GM23338 (cell line): ENCODE results near the gene CSRNP3. TPM values are rescaled to one million over a fixed set of nuclear protein-coding genes. Genes with fewer than 3 reads are reported as not detected.

Experiments used
- ATAC-seq: fragments of 200-7000 bp; cut with Tn5 transposase; 3 replicates; pipeline ENCODE4 v1.9.1; 2020
- DNase-seq: peaks from one replicate; pipeline ENCODE4 v3.0.0-alpha.2; 2015; ENCODE audit warnings: low spot score
- H2AFZ ChIP-seq: fragments of 200-600 bp; sonication (generic); 2 replicates; pipeline ENCODE4 v1.8.0; 2016; ENCODE audit warnings: antibody characterized with exemption, mild to moderate bottlenecking, moderate library complexity
- H3F3A ChIP-seq: fragments of 200-600 bp; sonication (generic); replicated peaks from 2 replicates; pipeline ENCODE4 v1.8.0; 2017; ENCODE audit warnings: antibody characterized with exemption, mixed run types, low read depth
- H3K27ac ChIP-seq: fragments of 200-600 bp; sonication (generic); 2 replicates; pipeline ENCODE4 v1.6.1; 2016; ENCODE audit warnings: low read depth
- H3K27me3 ChIP-seq: fragments of 200-600 bp; sonication (generic); 2 replicates; pipeline ENCODE4 v1.8.0; 2016; ENCODE audit warnings: mild to moderate bottlenecking, mixed run types, moderate library complexity; ENCODE audit not compliant: insufficient read depth
- H3K36me3 ChIP-seq: fragments of 200-600 bp; sonication (generic); 2 replicates; pipeline ENCODE4 v1.8.0; 2016; ENCODE audit warnings: mild to moderate bottlenecking; ENCODE audit not compliant: insufficient read depth
- H3K4me1 ChIP-seq: fragments of 200-600 bp; sonication (generic); 2 replicates; pipeline ENCODE4 v1.8.0; 2016; ENCODE audit warnings: mild to moderate bottlenecking, moderate library complexity; ENCODE audit not compliant: insufficient read depth
- H3K4me2 ChIP-seq: fragments of 200-600 bp; sonication (generic); 2 replicates; pipeline ENCODE4 v1.7.1; 2017; ENCODE audit warnings: mixed run types
- H3K4me3 ChIP-seq: fragments of 200-600 bp; sonication (generic); 2 replicates; pipeline ENCODE4 v1.6.1; 2016; ENCODE audit warnings: mixed run types
- H3K79me2 ChIP-seq: fragments of 200-600 bp; sonication (generic); replicated peaks from 2 replicates; pipeline ENCODE4 v1.8.0; 2017; ENCODE audit warnings: mild to moderate bottlenecking; ENCODE audit not compliant: insufficient read depth
- H3K9me2 ChIP-seq: fragments of 200-600 bp; sonication (generic); 2 replicates; pipeline ENCODE4 v1.8.0; 2017; ENCODE audit not compliant: insufficient read depth
- H4K20me1 ChIP-seq: fragments of 200-600 bp; sonication (generic); replicated peaks from 2 replicates; pipeline ENCODE4 v1.8.0; 2017; ENCODE audit warnings: mild to moderate bottlenecking; ENCODE audit not compliant: insufficient read depth
- H3K27ac Mint-ChIP-seq: 2 replicates; pipeline ENCODE4 v1.8.0; 2020; ENCODE audit warnings: inconsistent platforms, mild to moderate bottlenecking, moderate library complexity, mixed read lengths
- H3K27me3 Mint-ChIP-seq: 3 replicates; pipeline ENCODE4 v1.8.0; 2022; ENCODE audit warnings: low read depth, mild to moderate bottlenecking, moderate library complexity, mixed read lengths, inconsistent platforms; ENCODE audit not compliant: insufficient read depth, poor library complexity
- H3K36me3 Mint-ChIP-seq: 3 replicates; pipeline ENCODE4 v1.8.0; 2021; ENCODE audit warnings: low read depth, mild to moderate bottlenecking, inconsistent platforms, moderate library complexity, mixed read lengths
- H3K4me1 Mint-ChIP-seq: 3 replicates; pipeline ENCODE4 v1.8.0; 2020; ENCODE audit warnings: mild to moderate bottlenecking, inconsistent platforms, mixed read lengths
- H3K4me3 Mint-ChIP-seq: 3 replicates; pipeline ENCODE4 v1.8.0; 2021; ENCODE audit warnings: moderate library complexity, mild to moderate bottlenecking, inconsistent platforms, mixed read lengths
- H3K9me3 Mint-ChIP-seq: 3 replicates; pipeline ENCODE4 v1.8.0; 2020; ENCODE audit warnings: moderate library complexity, mild to moderate bottlenecking, inconsistent platforms, mixed read lengths
- CREB1 ChIP-seq: fragments of 250-450 bp; sonication (Bioruptor Pico); IDR thresholded peaks from 2 replicates; pipeline ENCODE4 v1.5.0; 2020; ENCODE audit warnings: low read depth, mild to moderate bottlenecking, moderate library complexity
- CTCF ChIP-seq, 2 experiments: fragments of 200-600 bp in 1 of 2; sonication (generic) in 1 of 2; conservative IDR thresholded peaks; 2 replicates each; pipeline versions ENCODE4 v1.5.1 to v1.6.1; 2016 to 2017; ENCODE audit warnings: antibody characterized with exemption in 2 of 2, low read depth in 2 of 2, mild to moderate bottlenecking in 2 of 2, moderate library complexity in 1 of 2
- JUNB ChIP-seq: IDR thresholded peaks from one replicate; pipeline ENCODE4 v1.6.1; 2016; ENCODE audit warnings: antibody characterized with exemption; ENCODE audit not compliant: unreplicated experiment
- ZNF114 ChIP-seq: fragments of 250-450 bp; sonication (Bioruptor Pico); IDR thresholded peaks from 2 replicates; pipeline ENCODE4 v1.5.0; 2020; ENCODE audit warnings: mild to moderate bottlenecking, moderate library complexity
- ZNF462 ChIP-seq: fragments of 250-450 bp; sonication (Bioruptor Pico); IDR thresholded peaks from 2 replicates; pipeline ENCODE4 v1.5.0; 2020; ENCODE audit warnings: mild to moderate bottlenecking, moderate library complexity
- polyA plus RNA-seq: library from polyadenylated mRNA; unstranded; fragments of >200 nt; fragmentation: Nextera tagmentation; extraction: Ambion mirVana; gene quantifications from 2 replicates; pipeline ENCODE4 v1.2.1, GENCODE V29; 2016
- total RNA-seq: library from RNA; depleted of rRNA; stranded (reverse); fragments of >200 nt; shearing (Covaris generic); gene quantifications from 2 replicates; pipeline ENCODE4 v1.2.3, GENCODE V29; 2014

Gene CSRNP3
- total and polyA plus RNA-seq, 2 experiments from 2014 or later = 3.8 to 6.8 TPM

- TF ChIP-seq ZNF462 (CRISPR knock-in tag) = no peak
Measured at GRCh38 chr2:165645930-165646831, 176.7 kb downstream of the CSRNP3 start (continued).

GRCh38 chr2:165647409-165647808 lies 177.9 kb downstream of the CSRNP3 start:
- no peaks in the 10 kb centered on the region for H3F3A ChIP-seq
- no peaks in the 10 kb centered on the region for H3K9me2 ChIP-seq
- H3K4me1 ChIP-seq = peaks cover 6% of the 10 kb centered on the region; the same call in 1 of the 2 replicates
- H3K36me3 Mint-ChIP-seq = peaks cover 3% of the 10 kb centered on the region; the same call in 1 of the 3 replicates
- H3K4me3 ChIP-seq = no peak overlapping the region
- H4K20me1 ChIP-seq = no peaks in the 10 kb centered on the region
- no peak overlapping the region for H2AFZ ChIP-seq
- DNase-seq = no peak
- no peak overlapping the region for H3K4me3 Mint-ChIP-seq
- no peaks in the 10 kb centered on the region for H3K9me3 Mint-ChIP-seq
- no peaks in the 10 kb centered on the region; the same call in 1 of the 2 replicates for H3K36me3 ChIP-seq
- H3K79me2 ChIP-seq = no peaks in the 10 kb centered on the region
- H3K4me2 ChIP-seq = no peak overlapping the region
- ATAC-seq = no peak
- no peak overlapping the region for H3K27ac Mint-ChIP-seq
- H3K27me3 Mint-ChIP-seq = no peaks in the 10 kb centered on the region
- peaks cover 12% of the 10 kb centered on the region; the same call in 2 of the 3 replicates for H3K4me1 Mint-ChIP-seq
- no peak overlapping the region for H3K27ac ChIP-seq
- H3K27me3 ChIP-seq = no peaks in the 10 kb centered on the region
- TF ChIP-seq ZNF462 (CRISPR knock-in tag) = no peak
- no peak for TF ChIP-seq CTCF (conservative IDR thresholded peaks at IDR 0.05; ENCODE audit: low read depth in 2 of 2)
- TF ChIP-seq ZNF114 (CRISPR knock-in tag) = no peak
- no peak for TF ChIP-seq CREB1 (CRISPR knock-in tag)
- no peak for TF ChIP-seq JUNB
